GM06990 (cell line): Measurements from ENCODE around the gene EYS.

Experiments used
- DNase-seq: peaks from one replicate; pipeline ENCODE4 v3.0.0-alpha.2; 2011; ENCODE audit not compliant: insufficient read length; ENCODE audit errors: extremely low read depth
- H3K27me3 ChIP-seq: replicated peaks from 2 replicates; pipeline ENCODE4 v1.6.0; 2011; ENCODE audit warnings: low read length; ENCODE audit not compliant: control insufficient read depth, insufficient read depth
- H3K36me3 ChIP-seq: 2 replicates; pipeline ENCODE4 v1.5.1; 2011; ENCODE audit warnings: low read length; ENCODE audit not compliant: control insufficient read depth, insufficient read depth
- H3K4me3 ChIP-seq: replicated peaks from 2 replicates; pipeline ENCODE4 v1.5.1; 2011; ENCODE audit warnings: low read depth, mild to moderate bottlenecking, control low read depth, low read length
- TF ChIP-seq, protein P1 (sequence below): IDR thresholded peaks from 2 replicates; pipeline ENCODE4 v1.5.1; 2011; ENCODE audit warnings: low read length, control low read depth, mild to moderate bottlenecking, inconsistent platforms; ENCODE audit not compliant: insufficient read depth, poor library complexity, severe bottlenecking

EYS gene

DNA sequence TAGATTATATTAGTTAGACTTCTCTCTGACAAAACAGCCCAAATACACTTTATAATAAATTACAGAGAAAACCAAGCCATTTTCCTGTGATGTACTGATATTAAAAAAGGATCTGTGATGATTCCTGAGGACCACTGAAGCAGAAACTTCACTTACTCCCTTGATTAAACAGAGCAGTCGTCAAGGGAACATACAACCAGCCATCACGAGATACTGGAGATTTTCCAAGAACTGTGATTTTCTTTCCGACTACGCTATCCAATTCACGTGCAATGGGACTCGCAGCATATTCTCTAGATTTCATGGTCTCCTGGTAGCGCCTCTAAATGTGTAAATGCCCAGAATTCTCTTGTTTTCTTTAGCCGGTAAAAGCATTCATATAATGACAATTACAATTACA lies 1694.0 kb downstream of the EYS start:
- H3K27me3 ChIP-seq: no peaks in the 10 kb centered on the region
- DNase-seq: no peak
- no peaks in the 10 kb centered on the region for H3K36me3 ChIP-seq
- TF ChIP-seq, protein P1, sequence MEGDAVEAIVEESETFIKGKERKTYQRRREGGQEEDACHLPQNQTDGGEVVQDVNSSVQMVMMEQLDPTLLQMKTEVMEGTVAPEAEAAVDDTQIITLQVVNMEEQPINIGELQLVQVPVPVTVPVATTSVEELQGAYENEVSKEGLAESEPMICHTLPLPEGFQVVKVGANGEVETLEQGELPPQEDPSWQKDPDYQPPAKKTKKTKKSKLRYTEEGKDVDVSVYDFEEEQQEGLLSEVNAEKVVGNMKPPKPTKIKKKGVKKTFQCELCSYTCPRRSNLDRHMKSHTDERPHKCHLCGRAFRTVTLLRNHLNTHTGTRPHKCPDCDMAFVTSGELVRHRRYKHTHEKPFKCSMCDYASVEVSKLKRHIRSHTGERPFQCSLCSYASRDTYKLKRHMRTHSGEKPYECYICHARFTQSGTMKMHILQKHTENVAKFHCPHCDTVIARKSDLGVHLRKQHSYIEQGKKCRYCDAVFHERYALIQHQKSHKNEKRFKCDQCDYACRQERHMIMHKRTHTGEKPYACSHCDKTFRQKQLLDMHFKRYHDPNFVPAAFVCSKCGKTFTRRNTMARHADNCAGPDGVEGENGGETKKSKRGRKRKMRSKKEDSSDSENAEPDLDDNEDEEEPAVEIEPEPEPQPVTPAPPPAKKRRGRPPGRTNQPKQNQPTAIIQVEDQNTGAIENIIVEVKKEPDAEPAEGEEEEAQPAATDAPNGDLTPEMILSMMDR: no peak
- H3K4me3 ChIP-seq: no peak overlapping the region

DNA sequence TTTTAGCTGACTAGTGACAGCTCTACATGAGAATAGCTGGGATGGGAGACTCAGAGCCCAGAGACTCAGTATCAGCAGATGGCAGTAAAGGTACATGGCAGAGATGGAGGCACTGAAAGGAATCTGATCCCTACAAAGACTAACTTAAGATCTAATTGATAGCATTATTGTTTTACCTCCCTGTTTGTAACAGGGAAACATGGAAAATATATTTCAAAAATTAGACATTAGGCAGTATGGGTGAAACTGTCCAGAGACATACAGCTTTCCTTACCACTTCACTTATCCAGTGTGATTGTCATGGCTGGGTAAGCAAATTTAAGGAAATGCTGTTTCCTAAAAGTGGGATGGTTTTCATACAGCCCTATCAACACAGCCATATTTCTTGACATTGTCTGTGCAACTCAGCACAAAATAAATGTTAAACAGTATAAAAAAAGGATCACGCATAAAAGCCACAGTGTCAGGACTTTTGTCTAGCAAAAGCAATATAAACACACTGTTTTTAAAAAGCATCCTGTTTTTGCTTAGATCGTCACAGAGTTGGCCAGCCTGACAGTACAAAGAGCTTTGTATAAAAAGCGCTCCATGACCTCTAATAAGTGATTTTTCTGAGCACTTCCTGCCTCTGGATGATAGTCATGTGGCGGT lies 1694.5 kb downstream of the EYS start:
- TF ChIP-seq, protein P1: peak; percentile 63
- H3K36me3 ChIP-seq: no peaks in the 10 kb centered on the region
- no peaks in the 10 kb centered on the region for H3K27me3 ChIP-seq
- no peak for DNase-seq
- H3K4me3 ChIP-seq: no peak overlapping the region

DNA sequence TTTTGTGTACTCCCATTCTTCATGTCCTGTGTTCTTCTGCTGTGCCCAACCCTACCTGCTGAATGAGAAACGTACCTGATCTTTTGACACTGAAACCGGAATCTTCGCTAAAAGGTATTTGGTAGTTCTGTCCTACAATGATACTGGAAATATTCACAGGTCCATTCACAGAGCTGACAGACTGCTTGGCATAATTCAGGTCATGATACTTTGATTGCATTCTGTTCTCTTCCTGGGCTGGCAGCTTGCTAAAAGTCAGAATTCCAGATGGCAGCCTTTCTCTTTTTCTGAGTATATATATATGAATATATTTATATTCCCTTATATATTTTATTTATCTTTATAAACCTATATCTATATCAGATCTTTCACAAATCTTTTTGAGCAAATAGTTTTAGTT lies 1696.4 kb downstream of the EYS start:
- H3K27me3 ChIP-seq: no peaks in the 10 kb centered on the region
- DNase-seq: no peak
- no peaks in the 10 kb centered on the region for H3K36me3 ChIP-seq
- H3K4me3 ChIP-seq: no peak overlapping the region
- TF ChIP-seq, protein P1: no peak

DNA sequence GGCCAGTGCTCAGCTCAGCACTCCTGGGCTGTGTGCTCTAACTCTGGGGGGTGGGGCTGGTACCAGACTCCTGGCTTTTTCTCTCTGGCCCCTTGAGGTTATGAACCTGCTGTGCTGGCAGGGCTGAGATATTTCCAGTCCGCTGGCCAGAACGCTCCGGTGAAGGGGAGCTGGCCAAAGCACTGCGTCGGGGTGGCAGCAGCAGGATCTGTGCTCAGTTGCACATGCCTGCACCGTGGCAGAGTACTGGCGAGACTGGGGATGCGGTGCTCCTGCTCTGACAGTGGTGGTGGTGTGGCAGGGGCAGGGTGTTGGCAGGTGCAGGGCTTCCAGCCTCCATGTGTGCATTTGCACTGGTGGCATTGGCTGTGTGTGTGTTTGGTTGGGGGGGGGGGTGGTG lies 1697.0 kb downstream of the EYS start:
- no peaks in the 10 kb centered on the region for H3K27me3 ChIP-seq
- H3K4me3 ChIP-seq: no peak overlapping the region
- DNase-seq: no peak
- H3K36me3 ChIP-seq: no peaks in the 10 kb centered on the region
- TF ChIP-seq, protein P1: no peak

DNA sequence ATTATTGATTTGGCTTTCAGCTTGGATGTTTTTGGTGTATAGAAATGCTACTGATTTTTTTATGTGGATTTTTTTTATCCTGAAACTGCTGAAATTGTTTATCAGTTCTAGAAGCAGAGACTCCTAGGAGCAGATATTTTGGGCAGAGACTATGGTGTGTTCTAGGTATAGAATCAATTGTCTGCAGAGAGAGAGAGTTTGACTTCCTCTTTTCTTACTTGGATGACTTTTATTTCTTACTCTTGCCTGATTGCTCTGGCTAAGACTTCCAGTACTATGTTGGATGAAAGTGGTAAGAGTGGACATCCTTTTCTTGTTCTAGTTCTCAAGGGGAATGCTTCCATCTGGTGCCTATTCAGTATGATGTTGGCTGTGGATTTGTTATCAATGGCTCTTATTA lies 1700.8 kb downstream of the EYS start:
- no peaks in the 10 kb centered on the region for H3K36me3 ChIP-seq
- no peak for DNase-seq
- H3K27me3 ChIP-seq: no peaks in the 10 kb centered on the region
- TF ChIP-seq, protein P1: no peak
- H3K4me3 ChIP-seq: no peak overlapping the region
